MM.1S (cell line): Measurements from ENCODE around the gene EIF2D.
A peak's percentile ranks its signal among the peaks of the same experiment; 100 is the strongest.

Experiments used
- DNase-seq: peaks from one replicate; pipeline ENCODE4 v3.0.0-alpha.2; 2015
- H2AFZ ChIP-seq: fragments of 300-600 bp; sonication (generic); 2 replicates; pipeline ENCODE4 v1.6.0; 2016; ENCODE audit warnings: antibody characterized with exemption, low read length
- H3F3A ChIP-seq: fragments of 300-600 bp; sonication (generic); 2 replicates; pipeline ENCODE4 v1.6.1; 2016; ENCODE audit warnings: mild to moderate bottlenecking, antibody characterized with exemption, low read length, moderate library complexity, mixed read lengths; ENCODE audit not compliant: insufficient read depth
- H3K27ac ChIP-seq: fragments of 300-600 bp; sonication (generic); 2 replicates; pipeline ENCODE4 v1.5.1; 2016; ENCODE audit warnings: mild to moderate bottlenecking, low read length
- H3K27me3 ChIP-seq: fragments of 300-600 bp; sonication (generic); replicated peaks from 2 replicates; pipeline ENCODE4 v1.6.0; 2016; ENCODE audit warnings: low read length; ENCODE audit not compliant: insufficient read depth
- H3K36me3 ChIP-seq: fragments of 300-600 bp; sonication (generic); replicated peaks from 2 replicates; pipeline ENCODE4 v1.6.1; 2016; ENCODE audit warnings: mild to moderate bottlenecking, low read length, mixed read lengths; ENCODE audit not compliant: insufficient read depth
- H3K4me1 ChIP-seq: fragments of 300-600 bp; sonication (generic); 2 replicates; pipeline ENCODE4 v1.6.1; 2016; ENCODE audit warnings: low read length, mixed read lengths
- H3K4me2 ChIP-seq: fragments of 300-600 bp; sonication (generic); 2 replicates; pipeline ENCODE4 v1.6.0; 2016; ENCODE audit warnings: low read depth, low read length
- H3K4me3 ChIP-seq: fragments of 300-600 bp; sonication (generic); 2 replicates; pipeline ENCODE4 v1.5.1; 2016; ENCODE audit warnings: low read length, mixed read lengths
- H3K79me2 ChIP-seq: fragments of 300-600 bp; sonication (generic); 2 replicates; pipeline ENCODE4 v1.6.1; 2016; ENCODE audit warnings: mixed run types, low read length, mixed read lengths
- H3K9ac ChIP-seq: fragments of 300-600 bp; sonication (generic); 2 replicates; pipeline ENCODE4 v1.6.1; 2016; ENCODE audit warnings: low read length, mixed read lengths
- H3K9me2 ChIP-seq: fragments of 300-600 bp; sonication (generic); replicated peaks from 2 replicates; pipeline ENCODE4 v1.6.1; 2016; ENCODE audit warnings: mild to moderate bottlenecking, low read length, mixed read lengths; ENCODE audit not compliant: insufficient read depth
- H3K9me3 ChIP-seq: fragments of 300-600 bp; sonication (generic); replicated peaks from 2 replicates; pipeline ENCODE4 v1.6.1; 2016; ENCODE audit warnings: mild to moderate bottlenecking, low read length, mixed read lengths; ENCODE audit not compliant: insufficient read depth
- H4K20me1 ChIP-seq: fragments of 300-600 bp; sonication (generic); 2 replicates; pipeline ENCODE4 v1.6.1; 2016; ENCODE audit warnings: mild to moderate bottlenecking, low read length, moderate library complexity, mixed read lengths; ENCODE audit not compliant: insufficient read depth
- EZH2 ChIP-seq: fragments of 300-600 bp; sonication (generic); optimal IDR thresholded peaks from 2 replicates; pipeline ENCODE3; 2017; ENCODE audit warnings: low read depth, mild to moderate bottlenecking, antibody characterized with exemption, low read length, mixed read lengths
- EZH2phosphoT487 ChIP-seq: fragments of 300-600 bp; sonication (generic); IDR thresholded peaks from 2 replicates; pipeline ENCODE4 v1.6.1; 2018; ENCODE audit warnings: antibody characterized with exemption, low read length
- TF ChIP-seq, protein P1 (sequence below): fragments of 300-600 bp; sonication (generic); IDR thresholded peaks from 2 replicates; pipeline ENCODE4 v1.5.1; 2016; ENCODE audit warnings: antibody characterized with exemption, low read length, mixed read lengths

The EIF2D gene

DNA sequence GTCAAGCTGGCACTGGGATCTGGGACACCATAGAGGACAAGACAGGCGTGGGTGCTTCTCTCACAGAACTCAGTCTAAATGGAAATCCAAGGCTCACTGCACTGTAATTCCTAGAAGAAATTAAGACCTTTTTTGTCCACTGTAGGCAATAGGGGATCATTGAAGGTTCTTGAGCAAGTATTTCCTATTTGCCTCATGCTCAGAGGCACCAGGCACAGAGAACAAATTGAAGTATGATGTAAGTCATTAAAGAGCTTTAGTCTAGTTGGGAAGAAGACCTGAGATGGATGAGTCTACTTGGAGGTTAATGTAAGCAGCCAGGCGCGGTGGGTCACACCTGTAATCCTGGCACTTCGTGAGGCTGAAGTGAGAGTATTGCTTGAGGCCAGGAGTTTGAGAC is 34.6 kb downstream of the EIF2D start:
- Histone ChIP-seq H3K36me3 (peaks cover 16% of the 10 kb centered on the region; the same call in 1 of the 2 replicates), H3K4me2 (no peak overlapping the region), H3K27me3 (no peaks in the 10 kb centered on the region), H3K27ac (no peak overlapping the region), H3K79me2 (peaks cover 100% of the 10 kb centered on the region), H3K9me3 (no peaks in the 10 kb centered on the region), H3K9me2 (no peaks in the 10 kb centered on the region), H3K9ac (no peak overlapping the region), H3F3A (peaks cover 42% of the 10 kb centered on the region), H2AFZ (no peak overlapping the region), H4K20me1 (peaks cover 68% of the 10 kb centered on the region), H3K4me1 (peaks cover 65% of the 10 kb centered on the region), H3K4me3 (no peak overlapping the region)
- TF ChIP-seq, protein P1, sequence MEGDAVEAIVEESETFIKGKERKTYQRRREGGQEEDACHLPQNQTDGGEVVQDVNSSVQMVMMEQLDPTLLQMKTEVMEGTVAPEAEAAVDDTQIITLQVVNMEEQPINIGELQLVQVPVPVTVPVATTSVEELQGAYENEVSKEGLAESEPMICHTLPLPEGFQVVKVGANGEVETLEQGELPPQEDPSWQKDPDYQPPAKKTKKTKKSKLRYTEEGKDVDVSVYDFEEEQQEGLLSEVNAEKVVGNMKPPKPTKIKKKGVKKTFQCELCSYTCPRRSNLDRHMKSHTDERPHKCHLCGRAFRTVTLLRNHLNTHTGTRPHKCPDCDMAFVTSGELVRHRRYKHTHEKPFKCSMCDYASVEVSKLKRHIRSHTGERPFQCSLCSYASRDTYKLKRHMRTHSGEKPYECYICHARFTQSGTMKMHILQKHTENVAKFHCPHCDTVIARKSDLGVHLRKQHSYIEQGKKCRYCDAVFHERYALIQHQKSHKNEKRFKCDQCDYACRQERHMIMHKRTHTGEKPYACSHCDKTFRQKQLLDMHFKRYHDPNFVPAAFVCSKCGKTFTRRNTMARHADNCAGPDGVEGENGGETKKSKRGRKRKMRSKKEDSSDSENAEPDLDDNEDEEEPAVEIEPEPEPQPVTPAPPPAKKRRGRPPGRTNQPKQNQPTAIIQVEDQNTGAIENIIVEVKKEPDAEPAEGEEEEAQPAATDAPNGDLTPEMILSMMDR = no peak
- TF ChIP-seq EZH2 (no peak), EZH2phosphoT487 (no peak)
- DNase-seq = no peak

DNA sequence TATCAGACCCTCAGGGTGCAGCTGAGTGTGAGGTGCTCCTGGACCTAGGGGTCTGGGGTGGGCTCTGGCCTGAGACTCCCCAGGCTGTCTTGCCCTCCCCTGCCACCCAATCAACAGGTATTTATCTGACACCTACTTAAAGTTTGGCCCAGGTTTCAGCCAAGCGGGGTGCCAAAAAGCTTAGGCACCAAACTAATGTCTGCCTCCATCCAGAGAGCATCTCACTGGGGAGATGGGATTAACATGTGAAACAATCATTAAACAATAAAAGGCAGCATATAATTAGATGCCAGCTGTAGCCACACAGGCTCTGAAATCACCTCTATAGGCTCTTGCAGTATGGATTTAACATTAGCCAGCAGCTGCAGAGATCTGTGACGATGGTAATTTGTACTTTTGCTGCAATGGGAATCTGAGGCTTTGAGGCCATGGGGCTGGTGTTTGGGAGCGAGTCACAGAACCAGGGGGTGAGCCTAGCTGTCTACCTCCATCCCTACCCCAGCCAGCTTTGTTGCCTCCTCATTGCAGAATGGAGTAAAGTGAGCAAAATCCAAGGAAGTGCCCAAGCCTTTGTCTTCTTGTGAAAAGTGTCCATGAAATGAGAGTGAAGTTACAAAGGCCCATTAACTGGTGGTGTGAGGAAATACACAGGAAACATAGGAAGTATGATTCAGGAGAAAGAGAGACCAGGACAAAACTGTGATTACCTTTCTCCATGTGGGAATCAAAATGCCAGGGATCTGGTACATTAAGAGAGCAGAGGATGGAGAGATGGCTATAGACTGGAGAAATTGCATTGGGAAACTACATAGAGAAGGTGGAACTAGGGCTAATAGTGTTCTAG is 36.1 kb downstream of the EIF2D start:
- Histone ChIP-seq H3K36me3 (peaks cover 26% of the 10 kb centered on the region; the same call in 1 of the 2 replicates), H3K79me2 (peaks cover 100% of the 10 kb centered on the region), H3K9ac (peak overlapping the region; percentile 0; the same call in 1 of the 2 replicates)

DNA sequence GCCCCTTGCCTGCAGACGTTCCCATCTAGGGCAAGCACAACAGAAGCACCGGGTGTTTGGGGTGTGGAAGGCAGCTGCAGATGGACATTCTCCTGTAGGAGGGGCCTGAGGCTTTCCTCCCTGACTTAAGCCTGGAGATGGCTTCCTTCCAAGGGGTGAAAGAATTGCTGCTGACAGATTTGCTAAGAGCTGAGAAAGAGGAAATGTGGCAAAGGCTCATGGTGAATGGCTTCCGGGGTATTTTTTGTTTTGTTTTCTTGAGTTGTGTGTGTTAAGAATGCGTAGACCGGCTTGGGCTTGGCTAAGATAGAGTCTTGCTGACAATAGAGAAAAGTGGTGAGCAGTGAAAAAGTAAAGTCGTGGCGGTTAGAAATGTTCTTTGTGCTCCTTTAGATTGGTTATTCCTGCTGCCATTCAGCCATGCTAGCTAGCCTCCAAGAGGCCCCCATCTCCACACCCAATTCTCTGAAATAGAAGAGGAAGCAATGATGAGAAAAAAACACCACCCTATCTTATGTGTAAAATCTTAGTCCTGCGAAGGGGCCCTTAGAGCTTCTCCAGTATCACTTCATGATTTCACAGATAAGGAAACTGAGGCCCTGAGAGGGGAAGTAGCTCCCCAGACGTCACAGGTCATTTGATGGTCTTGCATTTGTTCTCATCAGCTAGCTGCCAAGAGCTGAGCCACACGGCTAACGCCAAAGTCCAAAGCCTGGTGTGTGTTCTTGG is 36.9 kb downstream of the EIF2D start:
- H3K79me2 ChIP-seq = peaks cover 100% of the 10 kb centered on the region
- TF ChIP-seq, protein P1 = no peak
- no peak for TF ChIP-seq EZH2
- H3K4me2 ChIP-seq = peak overlapping the region; percentile 49; the same call in 1 of the 2 replicates
- H3K9me3 ChIP-seq = no peaks in the 10 kb centered on the region
- peaks cover 54% of the 10 kb centered on the region for H4K20me1 ChIP-seq
- H3F3A ChIP-seq = peaks cover 29% of the 10 kb centered on the region
- H3K27ac ChIP-seq = peak overlapping the region; percentile 56; the same call in 1 of the 2 replicates
- peaks cover 26% of the 10 kb centered on the region; the same call in 1 of the 2 replicates for H3K36me3 ChIP-seq
- peak; percentile 87 for DNase-seq
- no peaks in the 10 kb centered on the region for H3K9me2 ChIP-seq
- H3K9ac ChIP-seq = peak overlapping the region; percentile 0; the same call in 1 of the 2 replicates
- H3K27me3 ChIP-seq = no peaks in the 10 kb centered on the region
- H3K4me1 ChIP-seq = peaks cover 74% of the 10 kb centered on the region
- H2AFZ ChIP-seq = no peak overlapping the region
- no peak overlapping the region for H3K4me3 ChIP-seq

More for the DNA sequence above, 36.1 kb downstream of the EIF2D start:
- no peaks in the 10 kb centered on the region for H3K9me2 ChIP-seq
- DNase-seq = no peak
- H3F3A ChIP-seq = peaks cover 35% of the 10 kb centered on the region
- H3K4me3 ChIP-seq = no peak overlapping the region
- peaks cover 56% of the 10 kb centered on the region for H4K20me1 ChIP-seq
- H3K27ac ChIP-seq = peak overlapping the region; percentile 56; the same call in 1 of the 2 replicates
- no peaks in the 10 kb centered on the region for H3K27me3 ChIP-seq
- no peaks in the 10 kb centered on the region for H3K9me3 ChIP-seq
- TF ChIP-seq, protein P1 = no peak
- TF ChIP-seq EZH2 (no peak), EZH2phosphoT487 (no peak)
- no peak overlapping the region for H2AFZ ChIP-seq
- H3K4me2 ChIP-seq = peak overlapping the region; percentile 49; the same call in 1 of the 2 replicates
- H3K4me1 ChIP-seq = peaks cover 70% of the 10 kb centered on the region
